ENCODE data around the gene HMCN2.

The HMCN2 gene

DNA sequence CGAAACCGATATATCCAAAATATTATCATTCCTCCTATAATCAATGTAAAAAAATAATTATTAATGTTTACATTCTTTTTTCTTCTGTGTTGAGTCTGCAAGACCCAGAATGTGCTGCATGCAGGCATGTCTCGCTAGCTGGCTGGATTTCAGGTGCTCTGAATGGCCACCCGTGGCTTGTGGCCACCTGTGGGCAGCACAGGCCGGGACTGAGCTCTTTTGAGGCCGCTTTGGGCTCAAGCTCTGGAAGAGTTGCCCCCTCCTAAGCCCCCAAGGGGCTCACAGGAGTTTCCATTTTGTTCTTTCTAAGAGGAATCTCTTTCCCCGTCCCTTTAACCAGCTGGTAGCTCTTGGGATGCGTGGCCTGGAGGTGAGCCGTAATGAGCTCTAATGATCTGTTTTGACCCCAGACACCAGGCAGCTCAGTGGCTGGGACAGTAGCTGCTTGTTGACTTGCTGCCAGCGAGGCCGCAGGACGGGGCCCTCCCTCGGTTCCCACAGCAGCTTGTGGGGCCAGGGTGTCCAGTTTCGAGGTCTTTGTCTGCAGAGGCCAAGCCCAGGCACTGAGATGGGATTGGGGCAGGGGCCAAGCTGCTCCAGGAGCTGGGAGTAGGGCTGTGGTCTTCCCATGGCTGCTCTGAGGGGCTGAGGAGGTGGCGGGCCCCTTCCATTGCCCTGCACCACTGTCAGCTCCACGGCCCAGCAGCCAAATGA, 200.0 kb downstream of the HMCN2 start:
- no peak overlapping the region for H3K4me3 ChIP-seq (replicated peaks; ENCODE audit: low read depth, low read length)
- DNase-seq (ENCODE audit: extremely low read depth, low read depth) = no peak
- TF ChIP-seq, protein P1, sequence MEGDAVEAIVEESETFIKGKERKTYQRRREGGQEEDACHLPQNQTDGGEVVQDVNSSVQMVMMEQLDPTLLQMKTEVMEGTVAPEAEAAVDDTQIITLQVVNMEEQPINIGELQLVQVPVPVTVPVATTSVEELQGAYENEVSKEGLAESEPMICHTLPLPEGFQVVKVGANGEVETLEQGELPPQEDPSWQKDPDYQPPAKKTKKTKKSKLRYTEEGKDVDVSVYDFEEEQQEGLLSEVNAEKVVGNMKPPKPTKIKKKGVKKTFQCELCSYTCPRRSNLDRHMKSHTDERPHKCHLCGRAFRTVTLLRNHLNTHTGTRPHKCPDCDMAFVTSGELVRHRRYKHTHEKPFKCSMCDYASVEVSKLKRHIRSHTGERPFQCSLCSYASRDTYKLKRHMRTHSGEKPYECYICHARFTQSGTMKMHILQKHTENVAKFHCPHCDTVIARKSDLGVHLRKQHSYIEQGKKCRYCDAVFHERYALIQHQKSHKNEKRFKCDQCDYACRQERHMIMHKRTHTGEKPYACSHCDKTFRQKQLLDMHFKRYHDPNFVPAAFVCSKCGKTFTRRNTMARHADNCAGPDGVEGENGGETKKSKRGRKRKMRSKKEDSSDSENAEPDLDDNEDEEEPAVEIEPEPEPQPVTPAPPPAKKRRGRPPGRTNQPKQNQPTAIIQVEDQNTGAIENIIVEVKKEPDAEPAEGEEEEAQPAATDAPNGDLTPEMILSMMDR (IDR thresholded peaks at IDR 0.05; ENCODE audit: low read depth, low read length, missing control alignments) = no peak

DNA sequence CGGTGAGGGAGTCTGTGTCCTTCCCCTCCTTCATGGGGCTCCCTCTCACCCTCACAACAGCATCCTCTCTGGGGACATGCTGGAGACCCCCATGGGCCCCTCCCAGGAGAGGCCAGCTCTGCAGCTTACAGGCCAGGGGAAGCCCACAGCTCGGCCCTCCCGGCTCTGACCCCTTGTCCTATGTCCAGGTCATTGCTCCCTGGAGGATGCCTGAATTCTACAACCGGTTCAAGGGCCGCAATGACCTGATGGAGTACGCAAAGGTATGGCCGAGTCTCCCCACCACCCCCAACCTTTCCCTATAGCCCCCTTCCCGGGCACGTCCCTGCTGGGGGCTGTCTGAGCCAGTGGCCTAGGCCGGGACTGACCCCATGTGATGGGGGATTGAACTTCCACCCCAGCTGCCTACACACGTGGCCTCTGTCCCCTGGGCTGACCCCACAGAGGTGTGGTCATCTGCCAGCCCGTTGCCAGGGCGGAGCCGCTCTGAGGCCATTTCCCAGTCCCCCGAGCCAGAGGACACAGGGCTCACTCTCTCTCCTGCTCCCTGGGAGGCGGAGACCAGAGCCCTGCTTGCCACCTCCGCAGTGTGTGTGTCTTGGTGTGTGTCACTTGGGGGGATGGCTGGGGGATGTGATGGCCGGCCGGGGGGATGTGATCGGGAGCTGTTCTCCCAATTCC, 201.1 kb downstream of the HMCN2 start:
- DNase-seq (ENCODE audit: extremely low read depth, low read depth) = no peak
- TF ChIP-seq, protein P1 (IDR thresholded peaks at IDR 0.05; ENCODE audit: low read depth, low read length, missing control alignments) = no peak
- no peak overlapping the region for H3K4me3 ChIP-seq (replicated peaks; ENCODE audit: low read depth, low read length)

DNA sequence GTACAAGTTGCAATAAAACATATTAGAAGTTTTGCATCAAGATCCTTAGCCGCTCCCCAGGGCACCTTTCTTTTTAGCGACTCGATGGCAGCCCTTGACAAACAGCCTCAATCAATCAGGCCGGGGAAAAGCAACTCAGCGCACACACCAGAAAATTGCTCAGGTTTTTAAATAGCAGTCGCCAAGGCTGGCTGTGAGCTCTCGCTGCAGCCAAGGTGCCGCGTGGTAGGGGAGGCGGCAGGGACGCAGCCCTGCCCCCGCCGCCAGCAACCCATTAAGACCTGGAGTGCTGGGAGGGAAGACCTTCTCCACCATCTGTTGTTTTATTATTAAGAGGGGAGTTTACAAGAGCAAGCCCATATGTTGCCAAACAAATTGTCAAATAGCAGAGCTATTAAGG, 201.8 kb downstream of the HMCN2 start:
- TF ChIP-seq, protein P1 (IDR thresholded peaks at IDR 0.05; ENCODE audit: low read depth, low read length, missing control alignments) = no peak
- no peak for DNase-seq (ENCODE audit: extremely low read depth, low read depth)
- H3K4me3 ChIP-seq (replicated peaks; ENCODE audit: low read depth, low read length) = no peak overlapping the region

DNA sequence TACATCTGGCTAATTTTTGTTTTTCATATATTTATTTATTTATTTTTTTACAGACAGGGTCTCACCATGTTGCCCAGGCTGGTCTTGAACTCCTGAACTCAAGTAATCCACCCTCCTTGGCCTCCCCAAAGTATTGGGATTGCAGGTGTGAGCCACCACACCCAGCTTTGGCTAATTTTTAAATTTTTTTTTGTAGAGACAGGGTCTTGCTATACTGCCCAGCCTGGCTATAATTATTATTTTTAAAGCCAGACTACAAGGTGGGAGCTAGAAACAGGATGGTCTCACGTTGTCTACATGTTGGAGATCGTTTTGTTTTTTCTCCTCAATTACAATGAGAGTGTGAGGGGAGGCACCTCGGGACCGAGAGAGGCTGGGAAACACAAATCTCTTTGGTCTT, 203.0 kb downstream of the HMCN2 start:
- H3K4me3 ChIP-seq (replicated peaks; ENCODE audit: low read depth, low read length) = no peak overlapping the region

DNA sequence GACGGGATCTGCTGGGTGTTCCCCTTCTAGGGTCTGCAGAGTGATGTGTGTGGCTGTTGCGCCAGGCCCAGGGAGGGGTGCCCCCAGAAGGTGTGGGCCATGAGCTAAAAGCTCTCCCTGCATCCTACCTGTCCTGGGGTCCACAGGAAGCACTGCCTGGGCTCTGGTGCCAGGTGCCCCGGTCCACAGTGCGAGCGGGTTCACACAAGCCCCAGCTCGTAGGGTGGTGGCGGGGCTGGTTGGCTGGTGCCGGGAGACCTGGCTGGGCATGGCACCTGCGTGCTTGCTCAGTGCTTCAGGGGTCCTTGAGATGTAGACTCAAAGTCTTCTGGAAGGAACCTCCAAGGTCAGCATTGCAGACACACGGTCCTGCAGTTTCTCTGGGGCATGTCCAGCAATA, 204.7 kb downstream of the HMCN2 start:
- TF ChIP-seq, protein P1 (IDR thresholded peaks at IDR 0.05; ENCODE audit: low read depth, low read length, missing control alignments) = no peak
- H3K4me3 ChIP-seq (replicated peaks; ENCODE audit: low read depth, low read length) = no peak overlapping the region
- no peak for DNase-seq (ENCODE audit: extremely low read depth, low read depth)

More for the DNA sequence above, 203.0 kb downstream of the HMCN2 start:
- no peak for DNase-seq (ENCODE audit: extremely low read depth, low read depth)
- TF ChIP-seq, protein P1 (IDR thresholded peaks at IDR 0.05; ENCODE audit: low read depth, low read length, missing control alignments) = no peak

DNA sequence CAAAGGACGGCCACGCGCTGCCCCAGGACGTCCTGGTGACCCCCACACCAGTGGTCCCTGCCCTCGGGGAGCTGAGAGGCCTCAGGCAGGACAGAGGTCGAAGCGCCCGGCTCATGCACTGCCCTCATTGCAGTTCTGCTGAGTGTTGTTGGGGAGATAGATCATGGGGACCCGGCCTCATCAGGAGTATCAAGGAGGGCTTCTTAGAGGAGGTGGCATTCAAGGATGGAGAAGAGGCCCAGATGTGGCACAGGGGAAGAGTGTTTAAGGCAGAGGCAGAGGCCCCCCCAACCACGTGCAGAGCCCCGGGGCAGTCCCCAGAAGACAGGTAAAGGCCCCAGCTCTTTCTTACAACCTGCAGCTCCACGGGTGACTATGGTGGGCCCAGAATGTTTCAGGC, 205.4 kb downstream of the HMCN2 start:
- no peak overlapping the region for H3K4me3 ChIP-seq (replicated peaks; ENCODE audit: low read depth, low read length)
- no peak for DNase-seq (ENCODE audit: extremely low read depth, low read depth)
- TF ChIP-seq, protein P1 (IDR thresholded peaks at IDR 0.05; ENCODE audit: low read depth, low read length, missing control alignments) = no peak

All from HFF-Myc (cell line).